Measurements from ENCODE around the gene ZNF213.

DNA sequence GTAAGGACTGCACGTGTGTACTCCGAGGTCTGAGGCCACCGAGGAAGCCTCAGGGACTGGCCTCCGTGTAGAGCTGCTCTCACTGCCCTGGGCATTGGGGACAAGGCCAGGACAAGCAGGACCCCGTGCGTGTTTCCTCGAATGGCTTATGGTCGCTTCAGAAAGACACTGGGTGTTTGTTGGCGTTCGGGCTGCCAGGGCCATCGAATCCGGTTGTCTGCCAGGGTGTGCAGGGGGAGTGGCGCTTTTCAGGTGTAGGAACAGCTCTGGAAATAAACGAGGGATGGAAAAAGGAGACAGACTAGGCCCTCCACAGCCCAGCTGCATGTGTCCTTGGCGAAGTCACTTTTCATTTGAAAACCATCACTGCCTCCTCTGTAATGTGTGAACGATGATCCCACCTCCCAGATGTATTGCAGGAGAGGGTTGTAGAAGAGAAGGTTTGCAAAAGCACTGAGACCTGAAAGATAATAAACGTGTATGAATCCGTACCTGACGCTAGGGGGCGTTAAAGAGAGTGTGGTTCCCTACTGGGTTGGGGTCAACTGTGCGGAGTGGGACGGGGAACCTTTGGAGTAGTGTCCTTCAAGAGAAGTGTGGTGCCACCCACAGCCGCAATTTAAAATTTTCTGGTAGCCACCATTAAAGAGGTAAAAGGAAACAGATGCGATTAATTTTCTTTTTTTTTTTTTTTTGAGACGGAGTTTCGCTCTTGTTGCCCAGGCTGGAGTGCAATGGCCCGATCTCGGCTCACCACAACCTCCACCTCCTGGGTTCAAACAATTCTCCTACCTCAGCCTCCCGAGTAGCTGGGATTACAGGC is 33.6 kb upstream of the ZNF213 start:
- TF ChIP-seq YY1 (IDR thresholded peaks at IDR 0.05; ENCODE audit: insufficient read depth, insufficient read length), result no peak
- no peak for TF ChIP-seq SUZ12 (IDR thresholded peaks at IDR 0.05; ENCODE audit: extremely low read depth, insufficient read depth, insufficient read length)

Data from NT2/D1 (cell line).